HCT116 (cell line): ENCODE results near the gene CCDC90B. TPM values are rescaled to one million over a fixed set of nuclear protein-coding genes. Genes with fewer than 3 reads are reported as not detected.

Experiments used
- ATAC-seq: fragments of 200-7000 bp; cut with Tn5 transposase; 2 replicates; pipeline ENCODE4 v1.9.1; 2020; ENCODE audit warnings: mild to moderate bottlenecking, moderate library complexity
- BruUV-seq: library from RNA; stranded (reverse); fragments of 400-500 nt; replicated peaks from 2 replicates; lab custom pipeline; 2021; lab: Mats Ljungman, UMichigan
- CTCF ChIA-PET: fragments of 300-600 bp; sonication (Branson Sonifier 250); formaldehyde crosslinking; loops from one replicate; lab custom pipeline; 2021; ENCODE audit warnings: antibody characterized with exemption; lab: Charles Lee
- POLR2A ChIA-PET: fragments of 300-600, 350-600 bp; sonication (Branson Sonifier 250); formaldehyde crosslinking; loops from one replicate; lab custom pipeline; 2021; ENCODE audit warnings: antibody characterized with exemption; lab: Charles Lee
- RAD21 ChIA-PET, 2 experiments: fragments of 300-600 bp; sonication (Branson Sonifier 250); formaldehyde crosslinking; loops; one replicate each; lab custom pipeline; 2023; ENCODE audit warnings: low total read pairs in 2 of 2; ENCODE audit not compliant: uncharacterized antibody in 2 of 2, unreplicated experiment in 2 of 2, low non-redundant PET in 1 of 2; lab: Charles Lee
- DNase-seq: peaks from one replicate; pipeline ENCODE4 v3.0.0-alpha.2; 2010; ENCODE audit warnings: low read depth, low spot score
- H2AFZ ChIP-seq: fragments of 200-600 bp; shearing (Covaris generic), sonication (generic); 2 replicates; pipeline ENCODE4 v1.6.1; 2017; ENCODE audit warnings: low read depth, mixed run types, mixed read lengths, antibody characterized with exemption, low read length; ENCODE audit not compliant: poor library complexity, severe bottlenecking
- H3K27ac ChIP-seq: 2 replicates; pipeline ENCODE4 v1.5.1; 2012; ENCODE audit warnings: low read depth, low read length
- H3K27me3 ChIP-seq: fragments of 200-600 bp; sonication (generic); 2 replicates; pipeline ENCODE4 v1.6.1; 2016; ENCODE audit warnings: mixed run types, low read length, mixed read lengths; ENCODE audit not compliant: insufficient read depth
- H3K36me3 ChIP-seq, 2 experiments: fragments of 200-500 bp in 1 of 2; fragments of 200-600 bp in 1 of 2; sonication (Bioruptor generic) in 1 of 2; sonication (generic) in 1 of 2; 2 replicates each; pipeline versions ENCODE4 v1.5.1 to v1.6.1; 2014 to 2016; ENCODE audit warnings: low read length in 2 of 2, inconsistent platforms in 1 of 2, mixed read lengths in 1 of 2, mixed run types in 1 of 2; ENCODE audit not compliant: insufficient read depth in 2 of 2, control insufficient read depth in 1 of 2
- H3K4me1 ChIP-seq, 2 experiments: fragments of 200-600 bp in 1 of 2; sonication (generic) in 1 of 2; 2 replicates each; pipeline versions ENCODE4 v1.5.1 to v1.6.1; 2012 to 2017; ENCODE audit warnings: low read length in 2 of 2, inconsistent platforms in 1 of 2, mild to moderate bottlenecking in 1 of 2, mixed read lengths in 1 of 2, mixed run types in 1 of 2, moderate library complexity in 1 of 2; ENCODE audit not compliant: insufficient read depth in 2 of 2, control insufficient read depth in 1 of 2
- H3K4me2 ChIP-seq: fragments of 200-600 bp; sonication (generic); 2 replicates; pipeline ENCODE4 v1.6.1; 2017; ENCODE audit warnings: mixed run types, low read length, mixed read lengths
- H3K4me3 ChIP-seq, 2 experiments: fragments of 200-600 bp in 1 of 2; sonication (generic) in 1 of 2; replicated peaks in 1 of 2; 2 replicates each; pipeline ENCODE4 v1.5.1; 2011 to 2016; ENCODE audit warnings: low read length in 2 of 2, control low read depth in 1 of 2, low read depth in 1 of 2, mild to moderate bottlenecking in 1 of 2, mixed read lengths in 1 of 2, mixed run types in 1 of 2
- H3K79me2 ChIP-seq: fragments of 200-600 bp; sonication (generic); 2 replicates; pipeline ENCODE4 v1.6.1; 2017; ENCODE audit warnings: mild to moderate bottlenecking, mixed run types, low read length, moderate library complexity, mixed read lengths; ENCODE audit not compliant: insufficient read depth
- H3K9ac ChIP-seq: fragments of 200-600 bp; sonication (generic); 2 replicates; pipeline ENCODE4 v1.6.1; 2016; ENCODE audit warnings: low read length, mixed read lengths
- H3K9me2 ChIP-seq: fragments of 200-600 bp; sonication (generic), shearing (Covaris generic); 2 replicates; pipeline ENCODE4 v1.6.1; 2017; ENCODE audit warnings: mixed run types, mild to moderate bottlenecking, moderate library complexity; ENCODE audit not compliant: insufficient read depth
- H3K9me3 ChIP-seq, 2 experiments: fragments of 200-500 bp in 1 of 2; fragments of 200-600 bp in 1 of 2; sonication (Bioruptor generic) in 1 of 2; sonication (generic) in 1 of 2; 2 replicates each; pipeline ENCODE4 v1.6.1; 2014 to 2017; ENCODE audit warnings: low read length in 2 of 2, mixed read lengths in 2 of 2, inconsistent platforms in 1 of 2, low read depth in 1 of 2, mild to moderate bottlenecking in 1 of 2, mixed run types in 1 of 2, moderate library complexity in 1 of 2; ENCODE audit not compliant: control insufficient read depth in 1 of 2, insufficient read depth in 1 of 2
- H4K20me1 ChIP-seq: fragments of 200-600 bp; sonication (generic), shearing (Covaris generic); 2 replicates; pipeline ENCODE4 v1.6.1; 2017; ENCODE audit warnings: mixed run types, mild to moderate bottlenecking, moderate library complexity; ENCODE audit not compliant: insufficient read depth
- CBX3 ChIP-seq: IDR thresholded peaks from 2 replicates; pipeline ENCODE4 v1.6.1; 2012; ENCODE audit warnings: low read depth
- CEBPB ChIP-seq: IDR thresholded peaks from 2 replicates; pipeline ENCODE4 v1.6.1; 2012; ENCODE audit warnings: low read depth
- CTCF ChIP-seq, 3 experiments: fragments of 200-600 bp in 1 of 3; sonication (generic) in 1 of 3; IDR thresholded peaks in 2 of 3; conservative IDR thresholded peaks in 1 of 3; 2 replicates each; pipeline ENCODE4 v1.5.1; 2012 to 2017; ENCODE audit warnings: low read depth in 2 of 3, low read length in 2 of 3, antibody characterized with exemption in 1 of 3, borderline replicate concordance in 1 of 3, control low read depth in 1 of 3, mild to moderate bottlenecking in 1 of 3, mixed read lengths in 1 of 3, mixed run types in 1 of 3, moderate library complexity in 1 of 3; ENCODE audit not compliant: insufficient read depth in 1 of 3
- EZH2phosphoT487 ChIP-seq: fragments of 200-600 bp; IDR thresholded peaks from 2 replicates; pipeline ENCODE4 v1.6.1; 2018; ENCODE audit warnings: antibody characterized with exemption, borderline replicate concordance
- FOSL1 ChIP-seq: IDR thresholded peaks from 2 replicates; pipeline ENCODE4 v1.6.1; 2012; ENCODE audit warnings: low read depth
- JUND ChIP-seq: IDR thresholded peaks from 2 replicates; pipeline ENCODE4 v1.6.1; 2012
- RAD21 ChIP-seq: IDR thresholded peaks from 2 replicates; pipeline ENCODE4 v1.6.1; 2012; ENCODE audit warnings: low read depth, mild to moderate bottlenecking
- REST ChIP-seq: IDR thresholded peaks from 2 replicates; pipeline ENCODE4 v1.6.1; 2012; ENCODE audit warnings: low read depth
- SP1 ChIP-seq: IDR thresholded peaks from 2 replicates; pipeline ENCODE4 v1.6.1; 2012; ENCODE audit warnings: low read depth
- SRF ChIP-seq: IDR thresholded peaks from 2 replicates; pipeline ENCODE4 v1.6.1; 2012; ENCODE audit warnings: low read depth
- TCF7L2 ChIP-seq: IDR thresholded peaks from 2 replicates; pipeline ENCODE4 v1.7.0; 2011; ENCODE audit warnings: borderline replicate concordance, inconsistent platforms; ENCODE audit not compliant: insufficient read depth, insufficient read length; ENCODE audit errors: extremely low read depth
- ZNF274 ChIP-seq: fragments of 200-500 bp; sonication (Bioruptor generic); IDR thresholded peaks from 2 replicates; pipeline ENCODE4 v1.6.1; 2014; ENCODE audit warnings: mild to moderate bottlenecking, low read depth, low read length, inconsistent platforms
- intact Hi-C: fragments of 100-400 bp; cut with micrococcal nuclease; formaldehyde crosslinking; loops from 2 replicates; pipeline ENCODE4 v1.10.0; 2022
- total RNA-seq: library from RNA; stranded (reverse); gene quantifications from one replicate; pipeline ENCODE4 v1.2.1, GENCODE V29; 2021; ENCODE audit not compliant: unreplicated experiment

CCDC90B gene
- total RNA-seq, 1 experiment from 2014 or later: 30.3 TPM

- TF ChIP-seq RAD21: peak; percentile 55; the same call in 1 of the 2 replicates
- TF ChIP-seq FOSL1: peak; percentile 51
- TF ChIP-seq EZH2phosphoT487: no peak
- TF ChIP-seq REST: no peak
- no peak for TF ChIP-seq CEBPB
- TF ChIP-seq SP1: no peak
- peak; percentile 57 for TF ChIP-seq JUND
- TF ChIP-seq TCF7L2: no peak
These were observed 44.7 kb downstream of the CCDC90B start (continued) for GRCh38 chr11:83241291-83241946.

GRCh38 chr11:83238111-83238510, 48.1 kb downstream of the CCDC90B start:
- no peak overlapping the region for H3K9ac ChIP-seq
- no peaks in the 10 kb centered on the region for H3K27me3 ChIP-seq
- ChIA-PET POLR2A (no interaction called here), CTCF (interaction anchor here (0.9 kb wide), 1 partner anchor 11 kb away, joined by 4 read pairs; no protein-coding TSS in a partner anchor), RAD21 (interaction anchor here in 1 of 2 experiments (0.6 kb wide), 1 partner anchor 64 kb away, joined by 3 read pairs; no protein-coding TSS in a partner anchor)
- no peak for ATAC-seq
- no peak overlapping the region for H3K4me3 ChIP-seq
- H3K79me2 ChIP-seq: no peaks in the 10 kb centered on the region
- H3K9me2 ChIP-seq: no peaks in the 10 kb centered on the region
- H3K9me3 ChIP-seq: no peaks in the 10 kb centered on the region
- BruUV-seq: no TSS peak
- DNase-seq: no peak
- no peaks in the 10 kb centered on the region for H3K36me3 ChIP-seq
- H4K20me1 ChIP-seq: no peaks in the 10 kb centered on the region
- no peak overlapping the region for H3K4me2 ChIP-seq
- intact Hi-C loops: no loop called here
- TF ChIP-seq JUND (no peak), ZNF274 (no peak), SRF (no peak), SP1 (no peak), TCF7L2 (no peak), CBX3 (no peak), REST (no peak), CTCF (IDR thresholded peaks at IDR 0.05 in 2 of 3, conservative IDR thresholded peaks at IDR 0.05 in 1 of 3; ENCODE audit: borderline replicate concordance in 1 of 3, insufficient read depth in 1 of 3, low read depth in 2 of 3, low read length in 2 of 3) (no peak)
- H3K4me1 ChIP-seq: no peaks in the 10 kb centered on the region
- no peak overlapping the region for H3K27ac ChIP-seq
- no peak overlapping the region for H2AFZ ChIP-seq
